ENCODE measurements around the gene EHMT2. TPM values are rescaled to one million over a fixed set of nuclear protein-coding genes. Genes with fewer than 3 reads are reported as not detected.
"Not testable (repeated sequence)": the region's sequence is repeated elsewhere in the genome, so short reads cannot be mapped to it uniquely, and the experiment has no call there.

EHMT2 gene
- total RNA-seq, 1 donor from 2014 or later: 28.4 TPM

DNA sequence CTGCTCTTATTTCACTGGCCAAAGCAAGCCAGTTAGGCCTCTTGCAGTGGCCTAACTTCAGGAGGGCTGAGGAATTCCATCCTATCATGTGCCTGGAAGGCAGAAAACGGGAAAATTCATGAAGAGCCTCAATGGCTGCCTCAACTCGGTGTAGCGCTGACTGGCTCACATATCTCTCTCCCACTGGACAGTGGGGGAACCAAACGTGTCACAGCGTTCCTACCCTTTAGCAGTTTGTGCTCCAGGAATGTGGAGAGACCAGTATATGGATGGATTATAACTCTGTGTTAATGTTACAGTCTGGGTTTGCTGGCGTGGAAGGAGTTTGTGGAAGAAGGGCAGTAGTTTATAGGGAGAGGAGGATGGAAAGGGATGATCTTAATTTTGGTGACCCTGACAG lies 18.3 kb upstream of the EHMT2 start:
- DNase-seq (ENCODE audit: low spot score): no peak

- no peak for DNase-seq (ENCODE audit: low spot score)
These were observed 17.9 kb upstream of the EHMT2 start for GRCh38 chr6:31915351-31915750.

DNA sequence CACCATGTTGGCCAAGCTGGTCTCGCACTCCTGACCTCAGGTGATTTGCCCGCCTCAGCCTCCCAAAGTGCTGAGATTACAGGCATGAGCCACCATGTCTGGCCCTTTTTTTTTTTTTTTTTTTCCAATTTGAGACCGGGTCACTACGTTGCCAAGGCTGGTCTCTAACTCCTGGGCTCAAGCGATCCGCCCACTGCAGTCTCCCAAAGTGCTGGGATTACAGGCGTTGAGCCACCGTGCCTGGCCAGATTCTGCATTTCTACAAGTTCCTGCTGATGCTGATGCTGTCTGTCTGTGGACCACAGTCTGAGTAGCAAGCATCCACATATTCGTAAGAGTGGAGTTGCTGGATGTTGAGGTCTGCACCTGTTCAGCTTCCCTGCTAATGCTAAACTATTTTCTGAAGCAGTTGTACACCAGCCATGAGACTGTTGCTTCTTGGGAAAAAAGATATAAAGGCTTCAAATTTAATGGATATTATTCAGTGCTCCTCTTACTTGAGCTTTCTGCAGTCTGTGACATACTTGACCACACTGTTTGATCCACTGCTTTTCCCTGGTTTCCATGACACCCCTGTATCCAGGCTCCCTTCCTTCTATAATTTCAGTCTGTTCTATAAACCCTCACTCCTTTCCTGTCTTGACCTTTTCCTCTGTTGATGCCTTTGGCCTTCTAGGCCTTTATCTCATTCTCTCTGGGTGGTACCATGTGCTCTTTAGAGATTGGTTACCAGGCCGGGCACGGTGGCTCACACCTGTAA lies 14.5 kb upstream of the EHMT2 start:
- DNase-seq (ENCODE audit: low spot score): no peak

- not testable (repeated sequence) for DNase-seq (ENCODE audit: low spot score)
These were observed 11.8 kb upstream of the EHMT2 start for GRCh38 chr6:31909298-31909697.

DNA sequence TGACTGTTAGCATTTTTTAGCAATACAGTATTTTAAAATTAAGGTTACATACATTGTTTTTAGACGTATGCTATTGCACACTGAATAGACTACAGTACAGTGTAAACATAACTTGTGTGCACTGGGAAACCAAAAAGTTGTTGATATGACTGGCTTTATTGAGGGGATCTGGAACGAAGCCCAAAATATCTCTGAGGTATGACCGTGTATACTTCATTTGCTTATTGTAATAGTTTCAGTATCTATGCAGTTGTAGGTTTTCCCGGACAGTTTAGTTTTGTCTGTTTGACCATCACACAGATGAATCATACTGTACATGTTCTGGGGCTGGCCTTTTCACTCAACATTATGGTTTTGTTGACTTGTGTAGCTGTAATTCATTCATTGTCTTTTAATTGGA lies 11.3 kb upstream of the EHMT2 start:
- DNase-seq (ENCODE audit: low spot score): no peak

DNA sequence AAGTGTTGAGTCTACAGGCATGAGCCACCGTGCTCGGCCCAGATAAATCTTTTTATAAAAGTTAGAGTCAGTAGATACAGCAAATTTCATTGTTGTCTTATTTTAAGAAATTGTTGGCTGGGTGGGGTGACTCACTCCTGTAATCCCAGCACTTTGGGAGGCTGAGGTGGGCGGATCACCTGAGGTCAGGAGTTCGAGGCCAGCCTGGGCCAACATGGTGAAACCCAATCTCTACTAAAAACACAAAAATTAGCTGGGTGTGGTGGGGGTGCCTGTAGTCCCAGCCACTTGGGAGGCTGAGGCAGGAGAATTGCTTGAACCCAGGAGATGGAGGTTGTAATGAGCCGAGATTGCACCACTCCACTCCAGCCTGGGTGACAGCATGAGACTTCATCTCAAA lies 10.8 kb upstream of the EHMT2 start:
- not testable (repeated sequence) for DNase-seq (ENCODE audit: low spot score)

GRCh38 chr6:31907158-31907813 lies 9.8 kb upstream of the EHMT2 start:
- DNase-seq (ENCODE audit: low spot score): no peak

DNA sequence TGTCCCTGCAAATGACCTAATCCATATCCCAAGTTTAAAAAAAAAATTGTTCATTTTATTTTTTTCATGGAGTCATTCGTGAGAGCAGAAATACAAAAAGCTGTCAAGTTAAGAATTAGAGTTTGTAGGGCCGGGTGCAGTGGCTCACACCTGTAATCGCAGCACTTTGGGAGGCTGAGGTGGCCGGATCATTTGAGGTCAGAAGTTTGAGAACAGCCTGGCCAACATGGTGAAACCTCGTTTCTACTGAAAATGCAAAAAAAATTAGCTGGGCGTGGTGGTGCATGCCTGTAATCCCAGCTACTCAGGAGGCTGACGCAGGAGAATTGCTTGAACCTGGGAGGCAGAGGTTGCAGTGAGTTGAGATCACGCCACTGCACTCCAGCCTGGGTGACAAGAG lies 9.2 kb upstream of the EHMT2 start:
- not testable (repeated sequence) for DNase-seq (ENCODE audit: low spot score)

GRCh38 chr6:31906122-31906521 lies 8.6 kb upstream of the EHMT2 start:
- DNase-seq (ENCODE audit: low spot score): no peak

GRCh38 chr6:31905041-31905440 lies 7.5 kb upstream of the EHMT2 start:
- no peak for DNase-seq (ENCODE audit: low spot score)

DNA sequence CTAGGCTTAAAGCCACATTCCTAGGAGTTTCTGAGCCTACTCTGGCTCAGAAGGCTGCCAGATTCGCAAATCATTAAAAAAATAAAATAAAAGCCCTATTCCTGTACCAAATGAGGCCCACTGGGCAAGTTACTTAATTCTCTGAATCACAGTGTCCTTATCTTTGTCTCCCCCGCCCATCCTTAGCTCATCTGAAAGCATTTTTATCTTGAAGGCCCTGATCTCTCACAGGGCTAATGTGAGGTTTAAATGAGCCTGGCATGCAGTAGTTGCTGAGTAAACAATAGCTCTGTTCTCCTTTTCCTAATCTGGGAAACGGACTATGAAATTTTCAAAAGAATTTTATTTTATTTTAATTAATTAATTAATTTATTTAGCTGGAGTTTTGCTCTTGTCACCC lies 6.5 kb upstream of the EHMT2 start:
- no peak for DNase-seq (ENCODE audit: low spot score)

GRCh38 chr6:31901953-31902643 lies 4.6 kb upstream of the EHMT2 start, which contains the start of gene ZBTB12:
ZBTB12 (minus strand) TSS chr6:31902086; CDS start chr6:31901305, 781 bp downstream.
- DNase-seq (ENCODE audit: low spot score): peak; percentile 95

DNA sequence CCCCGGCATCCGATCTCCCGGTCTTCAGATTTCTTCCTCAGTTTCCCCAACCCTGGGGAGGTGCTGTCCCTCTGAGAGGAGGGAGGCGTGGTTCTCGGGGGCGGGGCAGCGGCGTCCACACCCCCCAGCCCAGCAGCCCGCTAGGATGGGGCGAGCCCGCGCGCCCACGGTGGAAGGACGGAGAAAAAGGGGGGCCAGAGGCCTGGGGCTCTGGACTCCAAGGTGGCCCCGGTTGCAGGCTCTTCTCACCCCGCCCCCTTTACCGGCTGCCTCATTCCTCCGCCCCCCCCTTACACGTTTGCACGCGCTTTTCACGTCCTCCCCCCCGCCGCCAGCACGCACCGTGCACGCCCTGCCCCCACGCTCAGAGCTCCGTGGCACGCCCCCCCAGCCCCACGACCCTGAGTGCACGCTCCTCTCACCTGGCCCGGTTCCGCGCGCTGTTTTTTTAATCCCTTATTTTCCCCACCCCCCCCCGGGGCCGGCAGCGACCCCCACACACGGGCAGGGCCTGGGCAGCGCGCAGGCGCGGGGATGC lies 4.0 kb upstream of the EHMT2 start:
- no peak for DNase-seq (ENCODE audit: low spot score)

DNA sequence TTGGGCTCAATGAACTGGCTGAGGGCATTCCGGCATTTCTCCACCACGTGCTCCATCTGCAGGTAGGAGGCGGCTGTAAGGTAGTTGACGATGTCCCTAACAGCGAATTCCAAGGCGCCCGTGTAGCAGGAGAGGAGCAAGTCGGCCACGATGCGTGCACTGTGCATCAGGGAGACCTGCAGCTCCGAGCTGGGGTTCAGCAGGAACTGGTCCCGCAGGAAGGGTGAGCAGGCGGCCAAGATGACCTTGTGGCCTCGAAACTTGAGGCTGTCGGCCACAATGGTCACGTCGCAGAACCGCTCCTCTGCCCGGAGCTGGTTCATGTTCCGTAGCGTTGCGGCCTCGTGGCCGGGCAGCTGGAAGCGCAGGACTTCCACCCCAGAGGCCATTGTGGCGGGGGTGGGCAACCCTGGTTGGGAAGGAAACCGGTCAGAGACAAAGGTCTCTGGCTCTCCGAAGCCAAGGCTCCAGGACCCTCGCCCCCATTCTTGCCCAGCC lies 3.5 kb upstream of the EHMT2 start:
- DNase-seq (ENCODE audit: low spot score): no peak

GRCh38 chr6:31899882-31900722 lies 2.6 kb upstream of the EHMT2 start:
- no peak for DNase-seq (ENCODE audit: low spot score)

- no peak for DNase-seq (ENCODE audit: low spot score)
These were observed 1.7 kb upstream of the EHMT2 start for GRCh38 chr6:31899215-31899614.

- no peak for DNase-seq (ENCODE audit: low spot score)
These were observed 999 bp upstream of the EHMT2 start for GRCh38 chr6:31898383-31899011.

DNA sequence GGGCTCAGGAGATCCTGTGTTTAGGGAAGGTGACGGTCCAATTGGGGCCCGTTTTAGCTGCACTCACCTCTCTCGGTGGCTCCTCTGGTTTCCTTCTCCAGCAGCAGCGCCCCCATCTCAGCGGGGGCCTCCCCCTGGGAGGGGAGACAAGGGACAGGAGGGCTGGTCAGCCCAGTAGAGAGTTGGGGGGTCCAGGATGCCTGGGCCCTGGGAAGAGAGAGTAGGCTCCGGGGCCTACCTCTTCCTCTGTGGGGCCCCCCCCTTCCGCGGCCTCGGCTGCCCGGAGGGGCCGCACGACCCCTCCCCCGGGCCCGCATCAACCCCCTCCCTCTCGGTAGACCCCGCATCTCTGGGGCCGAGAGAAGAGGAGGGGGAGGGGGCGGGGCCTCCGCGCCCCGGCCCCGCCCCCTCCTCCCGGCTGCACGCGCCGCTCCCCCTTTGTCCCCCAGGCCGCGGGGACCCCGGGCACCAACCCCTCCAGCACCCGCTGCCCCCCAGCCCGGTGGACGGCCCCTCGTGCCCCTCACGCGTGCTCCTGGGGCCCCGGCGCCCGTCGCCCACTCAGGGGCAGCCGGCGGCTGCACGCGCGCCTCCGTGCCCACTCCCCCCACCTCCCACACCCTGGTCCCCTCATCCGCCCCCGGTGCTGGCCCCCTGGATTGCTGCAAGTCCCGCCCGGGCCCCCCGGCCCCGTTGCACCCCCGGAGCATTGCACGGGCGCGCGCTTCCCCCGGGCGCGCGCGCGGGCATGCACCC lies 464 bp downstream of the EHMT2 start:
- no peak for DNase-seq (ENCODE audit: low spot score)

DNA sequence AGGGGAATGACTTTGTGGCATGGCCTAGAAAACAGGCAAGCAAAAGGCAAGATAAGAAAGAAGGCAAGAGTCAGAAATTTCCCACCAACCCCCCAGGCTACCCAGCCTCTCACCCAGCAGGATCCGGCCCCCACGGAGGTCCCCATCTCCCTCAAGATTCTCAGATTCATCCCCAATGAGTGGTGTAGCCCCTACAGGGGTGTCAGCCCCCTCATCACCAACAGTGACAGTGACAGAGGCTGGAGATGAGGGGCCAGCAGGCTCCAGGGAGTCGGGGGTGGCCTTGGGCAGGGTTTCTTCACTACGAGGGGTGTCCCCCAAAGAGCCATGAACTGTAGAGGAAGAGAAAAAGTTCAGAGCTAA lies 1.0 kb downstream of the EHMT2 start:
- no peak for DNase-seq (ENCODE audit: low spot score)

GRCh38 chr6:31892821-31893220 lies 4.7 kb downstream of the EHMT2 start:
- DNase-seq (ENCODE audit: low spot score): no peak

Measured in mesenteric fat pad (tissue), 1 donor.